OCI-LY1 (cell line): ENCODE measurements around the gene TRPC3.

Source experiments
- CTCF ChIP-seq: fragments of 200-600 bp; sonication (generic), shearing (Covaris generic); IDR thresholded peaks from 2 replicates; pipeline ENCODE4 v1.5.1; 2017; ENCODE audit warnings: mild to moderate bottlenecking, antibody characterized with exemption, low read length, moderate library complexity, mixed read lengths
- EZH2 ChIP-seq: fragments of 200-600 bp; sonication (generic), shearing (Covaris generic); IDR thresholded peaks from 2 replicates; pipeline ENCODE4 v1.8.0; 2017; ENCODE audit warnings: borderline replicate concordance, mixed run types, mild to moderate bottlenecking, antibody characterized with exemption, low read length, moderate library complexity, mixed read lengths

- TF ChIP-seq CTCF (no peak), EZH2 (no peak)
Measured at GRCh38 chr4:121927948-121928347, 23.9 kb downstream of the TRPC3 start.
